Measurements from ENCODE around the gene PLPPR1. TPM values are rescaled to one million over a fixed set of nuclear protein-coding genes. Genes with fewer than 3 reads are reported as not detected.

PLPPR1 gene
- total RNA-seq, 1 experiment from 2014 or later, result 2.4 TPM

GRCh38 chr9:101354765-101355708, 326.5 kb downstream of the PLPPR1 start:
- no peak overlapping the region for H3K27ac ChIP-seq (ENCODE audit: insufficient read length, low read depth, low read length)
- H2BK120ac ChIP-seq (ENCODE audit: low read depth, low read length, poor library complexity, severe bottlenecking), result no peak overlapping the region
- DNase-seq, result no peak
- H2AK5ac ChIP-seq (ENCODE audit: insufficient read length, low read length), result no peak overlapping the region
- H3K23me2 ChIP-seq (ENCODE audit: insufficient read length, low read depth, low read length, poor library complexity, severe bottlenecking), result no peaks in the 10 kb centered on the region
- Mint-ChIP-seq H3K9me3 (peaks cover 0 to 4% of the 10 kb centered on the region in 2 experiments; a peak in 1 of 5 replicates), H3K27me3 (ENCODE audit: low read depth) (no peaks in the 10 kb centered on the region), H3K4me3 (no peak overlapping the region), H3K27ac (no peak overlapping the region), H3K36me3 (ENCODE audit: insufficient read depth in 1 of 3, low read depth in 3 of 3) (no peaks in the 10 kb centered on the region), H3K4me1 (no peaks in the 10 kb centered on the region)
- no CpG with 5 or more reads among the region's 7 CpGs for WGBS (ENCODE audit: extremely low coverage, insufficient read length, low lambda C conversion rate)
- H2BK20ac ChIP-seq (ENCODE audit: low read depth, low read length, poor library complexity, severe bottlenecking), result no peak overlapping the region
- H4K20me1 ChIP-seq (ENCODE audit: control insufficient read depth, insufficient read depth, insufficient read length), result no peaks in the 10 kb centered on the region
- H3K27me3 ChIP-seq (ENCODE audit: insufficient read depth, low read length), result no peaks in the 10 kb centered on the region
- no peak overlapping the region for H4K91ac ChIP-seq (ENCODE audit: insufficient read length, low read depth, low read length)
- no peak overlapping the region for H3K4ac ChIP-seq (ENCODE audit: low read depth, low read length)
- H3K14ac ChIP-seq (ENCODE audit: insufficient read depth, low read length), result no peak overlapping the region; the same call in 1 of the 2 replicates
- H3K56ac ChIP-seq (ENCODE audit: insufficient read length, low read depth, low read length), result no peak overlapping the region
- H3T11ph ChIP-seq (ENCODE audit: low read length), result no peak overlapping the region
- no peak overlapping the region for H3K23ac ChIP-seq (ENCODE audit: insufficient read length, low read depth, low read length)
- no peaks in the 10 kb centered on the region for H3K79me2 ChIP-seq (ENCODE audit: insufficient read depth, low read length)
- H2BK15ac ChIP-seq (ENCODE audit: low read depth, low read length), result no peak overlapping the region
- H4K8ac ChIP-seq (replicated peaks; ENCODE audit: insufficient read length, low read depth, low read length), result no peak overlapping the region
- TF ChIP-seq CTCF (conservative IDR thresholded peaks at IDR 0.05), result no peak
- H3K18ac ChIP-seq (ENCODE audit: insufficient read length, low read depth, low read length), result no peak overlapping the region
- H3K4me2 ChIP-seq (ENCODE audit: insufficient read depth, insufficient read length, low read length), result no peak overlapping the region
- H3K79me1 ChIP-seq (ENCODE audit: insufficient read depth, low read depth, low read length, poor library complexity, severe bottlenecking), result no peaks in the 10 kb centered on the region
- no peak overlapping the region for H4K5ac ChIP-seq (ENCODE audit: insufficient read length, low read depth, low read length)
- H3K9ac ChIP-seq (ENCODE audit: extremely low read depth, insufficient read length, low read length), result no peak overlapping the region
- H3K4me1 ChIP-seq (ENCODE audit: insufficient read depth, low read length), result no peaks in the 10 kb centered on the region
- H2AFZ ChIP-seq (ENCODE audit: low read length), result no peak overlapping the region
- no peaks in the 10 kb centered on the region for H3K9me3 ChIP-seq (ENCODE audit: control insufficient read depth, low read depth, low read length)
- no peak overlapping the region for H2BK5ac ChIP-seq (ENCODE audit: insufficient read length, low read length)
- no peak overlapping the region for H2BK12ac ChIP-seq (ENCODE audit: insufficient read length, low read depth, low read length)
